OCI-LY1 (cell line): ENCODE data around the gene SYPL1.

Experiments used
- EZH2 ChIP-seq: fragments of 200-600 bp; sonication (generic), shearing (Covaris generic); IDR thresholded peaks from 2 replicates; pipeline ENCODE4 v1.8.0; 2017; ENCODE audit warnings: borderline replicate concordance, mixed run types, mild to moderate bottlenecking, antibody characterized with exemption, low read length, moderate library complexity, mixed read lengths
- TF ChIP-seq, protein P1 (sequence below): fragments of 200-600 bp; sonication (generic), shearing (Covaris generic); IDR thresholded peaks from 2 replicates; pipeline ENCODE4 v1.5.1; 2017; ENCODE audit warnings: mild to moderate bottlenecking, antibody characterized with exemption, low read length, moderate library complexity, mixed read lengths

DNA sequence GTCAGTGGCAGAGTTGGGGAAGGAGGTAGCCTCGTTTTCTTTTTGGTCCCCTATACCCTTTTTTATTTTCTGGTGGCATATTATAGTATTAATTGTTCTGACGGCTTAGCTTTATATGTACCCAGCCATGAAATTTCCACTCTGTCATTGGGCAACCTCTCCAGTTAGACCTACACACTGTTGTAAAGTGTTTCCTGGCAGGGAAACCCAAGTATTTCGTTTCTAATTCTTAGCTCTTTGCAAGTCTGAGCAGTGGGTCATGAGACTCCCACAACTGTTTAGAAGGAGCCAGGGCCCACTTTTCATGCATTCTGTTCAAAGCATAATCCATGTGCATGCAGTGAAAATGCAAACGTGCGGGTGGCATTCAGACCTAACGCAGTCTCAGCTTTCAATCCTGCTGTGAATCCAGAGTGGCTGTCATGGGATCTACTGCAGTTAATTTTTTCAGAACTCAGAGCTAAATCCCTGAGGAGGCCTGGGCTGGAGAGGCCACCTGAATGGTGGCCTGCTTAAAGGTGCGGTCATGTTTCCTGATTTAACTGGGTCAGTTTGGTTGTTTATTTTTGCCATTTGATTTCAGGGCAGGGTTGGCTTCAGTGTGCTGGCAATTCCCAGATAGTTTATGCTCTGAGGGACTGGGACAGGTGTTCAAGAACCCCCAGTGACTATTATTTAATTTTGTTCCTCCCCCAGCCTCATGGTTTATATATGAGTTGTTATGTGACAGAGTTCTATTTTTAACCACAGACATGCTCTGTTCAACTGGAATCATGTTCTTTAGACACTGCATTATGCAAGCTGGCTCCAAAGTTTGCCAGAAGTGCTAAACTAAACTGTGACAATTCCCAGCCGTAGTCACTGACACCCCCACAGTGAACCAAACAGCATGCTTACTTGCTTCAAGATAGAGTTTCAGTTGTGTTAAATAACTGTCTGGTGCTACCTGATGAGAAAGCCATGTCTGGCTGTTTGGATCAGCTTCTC is 27.4 kb upstream of the SYPL1 start:
- TF ChIP-seq, protein P1, sequence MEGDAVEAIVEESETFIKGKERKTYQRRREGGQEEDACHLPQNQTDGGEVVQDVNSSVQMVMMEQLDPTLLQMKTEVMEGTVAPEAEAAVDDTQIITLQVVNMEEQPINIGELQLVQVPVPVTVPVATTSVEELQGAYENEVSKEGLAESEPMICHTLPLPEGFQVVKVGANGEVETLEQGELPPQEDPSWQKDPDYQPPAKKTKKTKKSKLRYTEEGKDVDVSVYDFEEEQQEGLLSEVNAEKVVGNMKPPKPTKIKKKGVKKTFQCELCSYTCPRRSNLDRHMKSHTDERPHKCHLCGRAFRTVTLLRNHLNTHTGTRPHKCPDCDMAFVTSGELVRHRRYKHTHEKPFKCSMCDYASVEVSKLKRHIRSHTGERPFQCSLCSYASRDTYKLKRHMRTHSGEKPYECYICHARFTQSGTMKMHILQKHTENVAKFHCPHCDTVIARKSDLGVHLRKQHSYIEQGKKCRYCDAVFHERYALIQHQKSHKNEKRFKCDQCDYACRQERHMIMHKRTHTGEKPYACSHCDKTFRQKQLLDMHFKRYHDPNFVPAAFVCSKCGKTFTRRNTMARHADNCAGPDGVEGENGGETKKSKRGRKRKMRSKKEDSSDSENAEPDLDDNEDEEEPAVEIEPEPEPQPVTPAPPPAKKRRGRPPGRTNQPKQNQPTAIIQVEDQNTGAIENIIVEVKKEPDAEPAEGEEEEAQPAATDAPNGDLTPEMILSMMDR, result no peak
- TF ChIP-seq EZH2, result no peak
